ENCODE results near the gene TMEM270. TPM values are rescaled to one million over a fixed set of nuclear protein-coding genes. Genes with fewer than 3 reads are reported as not detected.
A peak's percentile ranks its signal among the peaks of the same experiment; 100 is the strongest.

TMEM270 gene
- total and polyA plus RNA-seq, 2 of the 4 experiments (the other 2 are of a cell fraction), result 0.17 TPM; not detected in 1

DNA sequence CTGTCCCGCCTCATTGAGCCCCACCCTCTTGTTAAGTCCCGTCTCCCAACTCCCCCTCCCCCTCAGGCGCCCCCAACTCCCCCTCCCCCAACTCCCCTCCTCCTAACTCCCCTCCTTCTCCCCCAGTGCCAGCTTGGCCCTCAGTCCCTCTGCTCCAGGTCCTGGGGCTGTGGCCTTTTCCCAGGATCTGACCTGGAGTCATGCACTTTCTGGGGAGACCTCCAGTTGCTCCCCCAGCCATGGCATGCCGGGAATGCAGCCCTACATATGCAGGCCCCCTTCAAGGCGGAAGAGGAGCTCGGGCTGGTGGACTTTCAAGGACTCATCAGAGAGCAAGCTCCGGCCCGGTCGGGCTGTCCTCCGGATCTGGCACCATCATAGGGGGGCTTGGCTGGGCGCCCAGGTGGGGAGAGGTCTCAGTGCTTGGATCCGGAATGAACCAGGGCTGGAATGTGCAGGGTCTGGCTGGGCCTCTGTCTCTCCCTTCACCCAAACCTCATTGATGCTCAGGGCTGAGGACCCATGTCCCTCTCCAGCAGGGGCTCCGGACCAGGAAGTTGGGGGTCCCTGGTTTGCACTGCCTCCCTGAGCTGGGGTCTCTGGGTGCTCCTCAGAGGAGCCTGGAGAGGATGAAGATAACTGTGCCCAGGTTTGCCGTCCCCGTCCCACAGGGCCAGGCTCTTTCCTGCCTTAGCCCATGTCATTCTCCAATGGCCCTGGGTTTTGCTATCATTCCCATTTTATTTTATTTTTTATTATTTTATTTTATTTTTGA, 41.1 kb downstream of the TMEM270 start:
- Histone ChIP-seq H3K9me1 (ENCODE audit: insufficient read depth, low read length) (peaks cover 3% of the 10 kb centered on the region), H2BK120ac (ENCODE audit: low read depth, low read length) (peak overlapping the region; percentile 32; the same call in 1 of the 2 replicates), H4K20me1 (ENCODE audit: insufficient read depth, low read length) (no peaks in the 10 kb centered on the region), H4K5ac (ENCODE audit: low read depth, low read length) (no peak overlapping the region), H3K9ac (ENCODE audit: low read depth, low read length) (no peak overlapping the region), H2BK20ac (ENCODE audit: low read depth, low read length) (no peak overlapping the region; the same call in 1 of the 2 replicates), H3K4me2 (ENCODE audit: low read depth, low read length) (no peak overlapping the region), H3K36me3 (ENCODE audit: control insufficient read depth, insufficient read depth, low read length) (no peaks in the 10 kb centered on the region), H2BK5ac (ENCODE audit: low read depth, low read length, poor library complexity, severe bottlenecking) (no peak overlapping the region), H3K56ac (ENCODE audit: extremely low read depth, insufficient read depth, low read length) (no peak overlapping the region), H3K4me1 (ENCODE audit: control insufficient read depth, insufficient read depth, low read length) (peaks cover 13% of the 10 kb centered on the region), H4K8ac (ENCODE audit: low read depth in 2 of 2, low read length in 2 of 2) (no peak overlapping the region), H3K18ac (ENCODE audit: low read depth, low read length) (no peak overlapping the region), H2AK9ac (replicated peaks; ENCODE audit: low read depth, low read length, poor library complexity) (no peak overlapping the region), H3K4ac (ENCODE audit: low read depth, low read length) (0 out of 2 replicates have a peak overlapping the region, but pooled peaks have one; percentile 56), H3K4me3 (ENCODE audit: insufficient read depth, low read depth, low read length) (no peak overlapping the region), H2AK5ac (ENCODE audit: low read depth, low read length) (peak overlapping the region; percentile 39; the same call in 1 of the 2 replicates), H3K23ac (ENCODE audit: low read depth, low read length) (no peak overlapping the region), H3K9me3 (ENCODE audit: control insufficient read depth, insufficient read depth, low read length) (no peaks in the 10 kb centered on the region), H3K79me1 (ENCODE audit: low read depth in 1 of 2, low read length in 2 of 2) (no peaks in the 10 kb centered on the region), H3K14ac (replicated peaks; ENCODE audit: low read depth, low read length) (no peak overlapping the region), H2AFZ (replicated peaks; ENCODE audit: low read length, poor library complexity) (no peak overlapping the region), H3K27ac (ENCODE audit: insufficient read depth, low read length) (no peak overlapping the region), H2BK15ac (ENCODE audit: low read depth, low read length) (no peak overlapping the region), H4K91ac (ENCODE audit: insufficient read depth, low read depth, low read length) (no peak overlapping the region), H3K27me3 (ENCODE audit: control insufficient read depth, insufficient read depth, low read length) (no peaks in the 10 kb centered on the region)
- in situ Hi-C loops (cut with MboI; ENCODE audit: low sequenced_read_pairs), result no loop called here
- DNase-seq (no peak), ATAC-seq (ENCODE audit: low read depth) (no peak)
- intact Hi-C loops (cut with micrococcal nuclease), result no loop called here
- TF ChIP-seq SMC3 (IDR thresholded peaks at IDR 0.05; ENCODE audit: low read depth, low read length) (no peak), BHLHE40 (IDR thresholded peaks at IDR 0.05; ENCODE audit: low read depth, low read length) (no peak), CEBPB (IDR thresholded peaks at IDR 0.05; ENCODE audit: low read depth, low read length) (no peak), MXI1 (IDR thresholded peaks at IDR 0.05; ENCODE audit: borderline replicate concordance, low read depth, low read length) (no peak), RFX5 (IDR thresholded peaks at IDR 0.05; ENCODE audit: low read depth, low read length) (no peak), POLR2A (IDR thresholded peaks at IDR 0.05; ENCODE audit: low read depth, low read length) (no peak), NFE2L2 (IDR thresholded peaks at IDR 0.05; ENCODE audit: low read depth, low read length) (no peak), RAD21 (IDR thresholded peaks at IDR 0.05; ENCODE audit: low read length) (no peak), RCOR1 (IDR thresholded peaks at IDR 0.05; ENCODE audit: insufficient replicate concordance, low read length) (no peak), FOS (IDR thresholded peaks at IDR 0.05; ENCODE audit: low read depth, low read length) (no peak), MAFK (IDR thresholded peaks at IDR 0.05; ENCODE audit: low read depth, low read length) (no peak), CHD1 (IDR thresholded peaks at IDR 0.05; ENCODE audit: low read depth, low read length) (no peak)
- POLR2A ChIA-PET (ENCODE audit: unreplicated experiment), result no interaction called here
- CTCF ChIA-PET, result no interaction called here
- dilution Hi-C loops (cut with HindIII; ENCODE audit: low sequenced_read_pairs, unreplicated experiment), result no loop called here
- WGBS, 2 experiments (ENCODE audit: extremely low coverage in 2 of 2, insufficient read length in 1 of 2), result 84% methylated on average over 5 of the region's 15 CpGs; no CpG with 5 or more reads in 1 of the 2 experiments
- BruUV-seq (replicated peaks), result no TSS peak
